HL-60 (cell line): Measurements from ENCODE around the gene IL32.

Source experiments
- GABPA ChIP-seq: IDR thresholded peaks from 2 replicates; pipeline ENCODE4 v1.6.1; 2012; ENCODE audit warnings: low read depth
- POLR2AphosphoS5 ChIP-seq: IDR thresholded peaks from 2 replicates; pipeline ENCODE4 v1.6.1; 2012; ENCODE audit warnings: low read depth
- TF ChIP-seq, protein P1 (sequence below): IDR thresholded peaks from one replicate; pipeline ENCODE4 v1.5.1; 2011; ENCODE audit warnings: low read length, control low read depth, inconsistent platforms; ENCODE audit not compliant: insufficient read depth
- TF ChIP-seq, protein P2 (sequence below): IDR thresholded peaks from 2 replicates; pipeline ENCODE4 v1.6.1; 2012; ENCODE audit warnings: low read depth; ENCODE audit not compliant: insufficient replicate concordance

DNA sequence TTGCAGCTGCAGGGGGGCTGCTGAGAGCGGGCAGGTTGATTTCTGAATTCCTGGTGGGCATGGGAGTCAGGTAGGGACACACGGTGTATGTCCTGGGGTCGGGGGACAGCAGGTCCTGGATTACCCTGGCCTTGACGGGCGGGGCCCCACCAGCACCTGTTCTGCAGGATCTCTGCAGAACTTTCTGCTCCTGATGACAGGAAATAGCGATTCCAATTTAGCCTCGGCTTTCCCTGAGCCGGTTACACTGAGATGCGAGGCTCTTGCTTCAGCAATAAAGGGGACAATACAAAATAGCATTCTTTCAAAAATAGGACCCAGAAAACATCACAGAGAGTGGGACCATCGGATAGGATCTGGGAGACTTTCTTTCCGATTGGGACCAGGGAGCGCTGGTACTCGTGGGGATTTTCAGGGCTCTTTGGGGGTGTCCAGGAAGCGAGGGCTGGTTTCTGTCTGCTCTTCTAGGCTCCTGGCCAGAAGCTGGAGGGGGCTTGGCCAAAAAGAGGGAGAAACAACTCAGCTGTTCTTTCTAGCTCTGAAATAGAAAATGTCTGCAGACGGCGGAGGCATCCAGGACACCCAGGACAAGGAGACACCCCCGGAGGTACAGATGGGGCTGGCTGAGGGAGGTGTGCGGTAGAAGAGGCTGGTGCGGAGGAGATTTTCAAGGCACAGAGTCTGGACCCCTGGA, 47.6 kb downstream of the IL32 start:
- TF ChIP-seq GABPA, result no peak
- no peak for TF ChIP-seq POLR2AphosphoS5
- TF ChIP-seq, protein P1, sequence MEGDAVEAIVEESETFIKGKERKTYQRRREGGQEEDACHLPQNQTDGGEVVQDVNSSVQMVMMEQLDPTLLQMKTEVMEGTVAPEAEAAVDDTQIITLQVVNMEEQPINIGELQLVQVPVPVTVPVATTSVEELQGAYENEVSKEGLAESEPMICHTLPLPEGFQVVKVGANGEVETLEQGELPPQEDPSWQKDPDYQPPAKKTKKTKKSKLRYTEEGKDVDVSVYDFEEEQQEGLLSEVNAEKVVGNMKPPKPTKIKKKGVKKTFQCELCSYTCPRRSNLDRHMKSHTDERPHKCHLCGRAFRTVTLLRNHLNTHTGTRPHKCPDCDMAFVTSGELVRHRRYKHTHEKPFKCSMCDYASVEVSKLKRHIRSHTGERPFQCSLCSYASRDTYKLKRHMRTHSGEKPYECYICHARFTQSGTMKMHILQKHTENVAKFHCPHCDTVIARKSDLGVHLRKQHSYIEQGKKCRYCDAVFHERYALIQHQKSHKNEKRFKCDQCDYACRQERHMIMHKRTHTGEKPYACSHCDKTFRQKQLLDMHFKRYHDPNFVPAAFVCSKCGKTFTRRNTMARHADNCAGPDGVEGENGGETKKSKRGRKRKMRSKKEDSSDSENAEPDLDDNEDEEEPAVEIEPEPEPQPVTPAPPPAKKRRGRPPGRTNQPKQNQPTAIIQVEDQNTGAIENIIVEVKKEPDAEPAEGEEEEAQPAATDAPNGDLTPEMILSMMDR, result no peak
- TF ChIP-seq, protein P2, sequence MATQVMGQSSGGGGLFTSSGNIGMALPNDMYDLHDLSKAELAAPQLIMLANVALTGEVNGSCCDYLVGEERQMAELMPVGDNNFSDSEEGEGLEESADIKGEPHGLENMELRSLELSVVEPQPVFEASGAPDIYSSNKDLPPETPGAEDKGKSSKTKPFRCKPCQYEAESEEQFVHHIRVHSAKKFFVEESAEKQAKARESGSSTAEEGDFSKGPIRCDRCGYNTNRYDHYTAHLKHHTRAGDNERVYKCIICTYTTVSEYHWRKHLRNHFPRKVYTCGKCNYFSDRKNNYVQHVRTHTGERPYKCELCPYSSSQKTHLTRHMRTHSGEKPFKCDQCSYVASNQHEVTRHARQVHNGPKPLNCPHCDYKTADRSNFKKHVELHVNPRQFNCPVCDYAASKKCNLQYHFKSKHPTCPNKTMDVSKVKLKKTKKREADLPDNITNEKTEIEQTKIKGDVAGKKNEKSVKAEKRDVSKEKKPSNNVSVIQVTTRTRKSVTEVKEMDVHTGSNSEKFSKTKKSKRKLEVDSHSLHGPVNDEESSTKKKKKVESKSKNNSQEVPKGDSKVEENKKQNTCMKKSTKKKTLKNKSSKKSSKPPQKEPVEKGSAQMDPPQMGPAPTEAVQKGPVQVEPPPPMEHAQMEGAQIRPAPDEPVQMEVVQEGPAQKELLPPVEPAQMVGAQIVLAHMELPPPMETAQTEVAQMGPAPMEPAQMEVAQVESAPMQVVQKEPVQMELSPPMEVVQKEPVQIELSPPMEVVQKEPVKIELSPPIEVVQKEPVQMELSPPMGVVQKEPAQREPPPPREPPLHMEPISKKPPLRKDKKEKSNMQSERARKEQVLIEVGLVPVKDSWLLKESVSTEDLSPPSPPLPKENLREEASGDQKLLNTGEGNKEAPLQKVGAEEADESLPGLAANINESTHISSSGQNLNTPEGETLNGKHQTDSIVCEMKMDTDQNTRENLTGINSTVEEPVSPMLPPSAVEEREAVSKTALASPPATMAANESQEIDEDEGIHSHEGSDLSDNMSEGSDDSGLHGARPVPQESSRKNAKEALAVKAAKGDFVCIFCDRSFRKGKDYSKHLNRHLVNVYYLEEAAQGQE, result no peak
